ENCODE data around the gene DENND1A.
A peak's percentile ranks its signal among the peaks of the same experiment; 100 is the strongest.
"Not testable (repeated sequence)": the region's sequence is repeated elsewhere in the genome, so short reads cannot be mapped to it uniquely, and the experiment has no call there.

DENND1A gene

DNA sequence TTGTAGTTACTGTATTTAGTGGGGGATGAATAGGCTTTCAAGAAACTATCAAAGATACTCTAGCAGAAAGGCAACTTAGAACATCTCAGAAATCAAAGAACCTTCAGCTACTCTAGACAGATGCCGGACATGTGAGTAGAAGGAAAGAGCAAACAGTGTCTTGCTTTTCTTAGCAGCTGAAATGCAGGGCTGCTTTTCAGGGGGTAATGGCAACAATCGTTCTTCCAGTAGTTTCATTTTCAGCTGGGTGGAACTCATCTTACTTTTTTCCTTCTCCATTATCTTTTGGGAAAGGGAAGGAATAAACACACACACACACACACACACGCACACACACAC is 292.4 kb downstream of the DENND1A start:
- DNase-seq (ENCODE audit: low read depth) = peak; percentile 74
- peak overlapping the region; percentile 16 for H3K4me3 ChIP-seq (ENCODE audit: low read depth, low read length)
- TF ChIP-seq, protein P1, sequence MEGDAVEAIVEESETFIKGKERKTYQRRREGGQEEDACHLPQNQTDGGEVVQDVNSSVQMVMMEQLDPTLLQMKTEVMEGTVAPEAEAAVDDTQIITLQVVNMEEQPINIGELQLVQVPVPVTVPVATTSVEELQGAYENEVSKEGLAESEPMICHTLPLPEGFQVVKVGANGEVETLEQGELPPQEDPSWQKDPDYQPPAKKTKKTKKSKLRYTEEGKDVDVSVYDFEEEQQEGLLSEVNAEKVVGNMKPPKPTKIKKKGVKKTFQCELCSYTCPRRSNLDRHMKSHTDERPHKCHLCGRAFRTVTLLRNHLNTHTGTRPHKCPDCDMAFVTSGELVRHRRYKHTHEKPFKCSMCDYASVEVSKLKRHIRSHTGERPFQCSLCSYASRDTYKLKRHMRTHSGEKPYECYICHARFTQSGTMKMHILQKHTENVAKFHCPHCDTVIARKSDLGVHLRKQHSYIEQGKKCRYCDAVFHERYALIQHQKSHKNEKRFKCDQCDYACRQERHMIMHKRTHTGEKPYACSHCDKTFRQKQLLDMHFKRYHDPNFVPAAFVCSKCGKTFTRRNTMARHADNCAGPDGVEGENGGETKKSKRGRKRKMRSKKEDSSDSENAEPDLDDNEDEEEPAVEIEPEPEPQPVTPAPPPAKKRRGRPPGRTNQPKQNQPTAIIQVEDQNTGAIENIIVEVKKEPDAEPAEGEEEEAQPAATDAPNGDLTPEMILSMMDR (conservative IDR thresholded peaks at IDR 0.05; ENCODE audit: low read depth, low read length) = no peak

DNA sequence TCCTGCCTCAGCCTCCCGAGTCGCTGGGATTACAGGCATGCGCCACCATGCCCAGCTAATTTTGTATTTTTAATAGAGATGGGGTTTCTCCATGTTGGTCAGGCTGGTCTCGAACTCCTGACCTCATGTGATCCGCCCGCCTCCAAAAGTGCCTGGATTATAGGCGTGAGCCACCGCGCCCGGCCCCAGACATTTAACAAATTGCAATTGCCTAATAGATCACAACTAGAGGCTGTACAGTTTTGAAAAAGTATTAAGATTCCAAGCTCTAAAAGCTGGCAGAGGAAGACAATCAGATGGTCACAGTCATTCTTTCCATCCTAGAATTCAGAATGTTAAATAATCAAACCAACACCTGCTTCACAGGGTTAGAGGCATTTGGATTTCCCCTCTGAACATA is 293.1 kb downstream of the DENND1A start:
- DNase-seq (ENCODE audit: low read depth); H3K4me3 ChIP-seq (ENCODE audit: low read depth, low read length): not testable (repeated sequence)

DNA sequence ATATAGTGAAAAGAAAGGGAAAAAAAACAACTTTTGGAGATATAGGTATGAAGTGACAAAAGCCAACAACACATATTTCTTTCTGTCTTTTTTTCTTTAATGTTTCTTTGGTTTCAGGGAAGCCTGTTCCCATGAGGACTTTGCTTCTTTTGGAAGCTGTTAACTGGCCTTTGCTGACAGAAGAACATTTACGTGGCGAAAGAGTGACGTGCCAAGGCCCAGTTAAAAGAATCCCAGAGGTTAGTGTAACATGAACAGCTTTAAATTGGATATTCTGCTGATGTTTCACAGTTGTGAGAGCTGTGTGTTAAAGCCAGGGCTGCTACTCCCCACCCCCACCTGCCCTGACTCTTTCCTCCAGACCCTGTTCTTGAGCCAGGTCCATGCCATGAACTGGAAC is 298.1 kb downstream of the DENND1A start:
- no peak overlapping the region for H3K4me3 ChIP-seq (ENCODE audit: low read depth, low read length)
- DNase-seq (ENCODE audit: low read depth) = no peak
- TF ChIP-seq, protein P1 (conservative IDR thresholded peaks at IDR 0.05; ENCODE audit: low read depth, low read length) = no peak

DNA sequence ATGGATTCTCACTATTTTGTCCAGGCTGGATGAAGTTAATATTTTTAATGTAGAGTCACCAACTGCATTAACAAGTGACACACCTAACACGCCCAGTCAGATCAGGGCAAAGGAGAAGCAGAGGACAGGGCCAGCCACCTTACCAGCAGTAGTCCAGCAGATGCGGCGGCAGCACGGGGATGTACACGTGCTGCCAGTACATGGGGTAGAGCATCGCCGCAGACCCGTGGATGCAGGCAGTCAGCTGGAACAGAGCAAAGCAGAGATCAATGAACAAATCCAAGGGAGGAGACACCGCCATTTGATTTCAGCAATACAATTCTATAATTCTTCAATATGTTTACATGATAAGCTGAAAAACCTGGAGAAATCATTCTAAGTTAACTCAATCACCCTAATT is 299.7 kb downstream of the DENND1A start:
- H3K4me3 ChIP-seq (ENCODE audit: low read depth, low read length) = no peak overlapping the region
- no peak for DNase-seq (ENCODE audit: low read depth)
- TF ChIP-seq, protein P1 (conservative IDR thresholded peaks at IDR 0.05; ENCODE audit: low read depth, low read length) = no peak

DNA sequence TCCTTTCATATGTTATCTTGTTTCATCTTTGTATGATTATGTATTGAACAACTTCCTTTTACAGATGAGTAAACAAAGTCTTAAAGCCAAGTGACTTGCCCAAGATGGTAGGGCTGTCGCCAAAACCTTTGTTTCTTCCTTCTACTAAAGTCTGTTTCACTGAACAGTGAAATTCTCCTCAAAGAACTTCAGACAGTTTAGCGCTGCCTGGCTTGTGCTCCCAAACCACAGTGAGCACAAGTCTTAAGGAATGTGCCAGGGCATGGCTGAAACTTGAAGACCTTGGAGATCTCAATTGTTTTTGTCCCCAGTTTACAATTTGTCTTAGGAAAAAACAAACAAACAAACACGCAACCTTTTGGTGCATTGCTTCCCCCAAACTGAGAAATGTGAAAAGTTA is 300.4 kb downstream of the DENND1A start:
- no peak for DNase-seq (ENCODE audit: low read depth)
- TF ChIP-seq, protein P1 (conservative IDR thresholded peaks at IDR 0.05; ENCODE audit: low read depth, low read length) = no peak
- no peak overlapping the region for H3K4me3 ChIP-seq (ENCODE audit: low read depth, low read length)

DNA sequence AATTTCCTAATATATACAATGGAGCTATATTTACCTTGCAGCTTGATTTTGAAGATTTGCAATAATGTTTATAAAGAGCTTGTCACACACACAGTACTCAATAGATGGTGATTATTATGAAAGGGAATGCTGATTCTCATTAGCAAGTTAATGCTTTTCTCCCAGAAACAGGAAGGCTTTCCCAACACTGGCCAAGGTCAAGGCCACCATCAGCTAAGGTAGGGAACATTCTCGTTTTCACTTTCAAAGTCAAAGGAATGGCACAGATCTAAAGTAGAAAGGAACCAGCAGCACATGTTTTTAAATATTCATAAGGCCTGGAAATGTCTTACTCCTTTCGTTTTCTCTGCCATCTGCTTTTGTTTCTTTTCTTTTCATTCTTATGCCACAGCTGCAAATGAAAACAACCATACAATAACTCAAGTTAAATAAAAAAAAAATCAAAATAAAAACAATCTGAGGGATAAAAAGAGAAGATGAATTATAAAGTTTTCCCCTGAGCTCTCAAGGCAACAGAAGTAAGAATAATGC is 307.1 kb downstream of the DENND1A start:
- no peak overlapping the region for H3K4me3 ChIP-seq (ENCODE audit: low read depth, low read length)
- TF ChIP-seq, protein P1 (conservative IDR thresholded peaks at IDR 0.05; ENCODE audit: low read depth, low read length) = no peak
- DNase-seq (ENCODE audit: low read depth) = no peak

DNA sequence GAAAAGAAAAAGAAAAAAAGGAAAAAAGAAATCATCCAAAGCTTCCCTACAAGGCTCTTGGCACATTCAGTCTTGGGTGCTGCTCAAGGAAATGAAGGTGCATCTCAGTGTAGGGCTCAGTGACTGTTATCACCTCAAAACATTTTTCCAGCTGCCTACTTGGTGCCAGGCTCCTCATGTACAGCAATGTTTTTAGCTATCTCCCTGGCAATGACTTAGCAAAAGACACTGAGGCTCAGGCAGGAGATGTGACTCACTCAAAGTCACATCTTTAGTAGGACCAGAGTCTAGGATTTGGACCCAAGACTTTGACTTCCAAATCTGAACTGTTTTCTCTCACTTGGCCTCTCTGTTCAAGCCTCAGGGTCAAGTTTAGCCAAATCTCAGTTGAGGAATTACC is 309.7 kb downstream of the DENND1A start:
- no peak overlapping the region for H3K4me3 ChIP-seq (ENCODE audit: low read depth, low read length)
- TF ChIP-seq, protein P1 (conservative IDR thresholded peaks at IDR 0.05; ENCODE audit: low read depth, low read length) = no peak
- DNase-seq (ENCODE audit: low read depth) = no peak
